H9 (cell line): ENCODE data around the gene IGF2BP3. TPM values are rescaled to one million over a fixed set of nuclear protein-coding genes. Genes with fewer than 3 reads are reported as not detected.
A peak's percentile ranks its signal among the peaks of the same experiment; 100 is the strongest.

Experiments used
- DNase-seq: peaks from one replicate; pipeline ENCODE4 v3.0.0-alpha.2; 2017
- H2AFZ ChIP-seq: one replicate; pipeline ENCODE4 v1.6.1; 2013; ENCODE audit warnings: mild to moderate bottlenecking, low read length, control low read depth, moderate library complexity
- H2AK5ac ChIP-seq: 2 replicates; pipeline ENCODE4 v1.6.1; 2013; ENCODE audit warnings: low read length, control low read depth, mixed read lengths; ENCODE audit not compliant: insufficient read length
- H2BK120ac ChIP-seq: one replicate; pipeline ENCODE4 v1.6.1; 2013; ENCODE audit warnings: low read depth, mild to moderate bottlenecking, low read length, control low read depth, inconsistent platforms; ENCODE audit not compliant: poor library complexity, severe bottlenecking
- H2BK12ac ChIP-seq: 2 replicates; pipeline ENCODE4 v1.6.1; 2013; ENCODE audit warnings: low read length, control low read depth, mixed read lengths, low read depth; ENCODE audit not compliant: insufficient read length
- H2BK15ac ChIP-seq: 2 replicates; pipeline ENCODE4 v1.6.1; 2013; ENCODE audit warnings: low read depth, low read length, control low read depth
- H2BK20ac ChIP-seq: one replicate; pipeline ENCODE4 v1.6.1; 2013; ENCODE audit warnings: low read depth, mild to moderate bottlenecking, low read length, control low read depth, inconsistent platforms; ENCODE audit not compliant: poor library complexity, severe bottlenecking
- H2BK5ac ChIP-seq: 2 replicates; pipeline ENCODE4 v1.6.1; 2013; ENCODE audit warnings: low read length, control low read depth, mixed read lengths; ENCODE audit not compliant: insufficient read length
- H3K14ac ChIP-seq: 2 replicates; pipeline ENCODE4 v1.6.1; 2013; ENCODE audit warnings: low read length, control low read depth; ENCODE audit not compliant: insufficient read depth
- H3K18ac ChIP-seq: 2 replicates; pipeline ENCODE4 v1.6.1; 2013; ENCODE audit warnings: low read depth, mild to moderate bottlenecking, mixed read lengths, low read length, control low read depth; ENCODE audit not compliant: insufficient read length
- H3K23ac ChIP-seq: 2 replicates; pipeline ENCODE4 v1.6.1; 2013; ENCODE audit warnings: low read length, control low read depth, mixed read lengths, low read depth; ENCODE audit not compliant: insufficient read length
- H3K23me2 ChIP-seq: 2 replicates; pipeline ENCODE4 v1.6.1; 2013; ENCODE audit warnings: low read depth, mild to moderate bottlenecking, mixed read lengths, low read length, control low read depth; ENCODE audit not compliant: insufficient read length, poor library complexity, severe bottlenecking
- H3K27ac ChIP-seq: 2 replicates; pipeline ENCODE4 v1.5.1; 2013; ENCODE audit warnings: low read length, control low read depth, mixed read lengths, low read depth; ENCODE audit not compliant: insufficient read length
- H3K27me3 ChIP-seq: 2 replicates; pipeline ENCODE4 v1.6.1; 2013; ENCODE audit warnings: low read length, control low read depth, inconsistent platforms; ENCODE audit not compliant: insufficient read depth
- H3K4ac ChIP-seq: 2 replicates; pipeline ENCODE4 v1.6.1; 2013; ENCODE audit warnings: low read depth, mild to moderate bottlenecking, control low read depth, inconsistent platforms, low read length, moderate library complexity
- H3K4me1 ChIP-seq: 2 replicates; pipeline ENCODE4 v1.6.1; 2013; ENCODE audit warnings: low read length, control low read depth, inconsistent platforms; ENCODE audit not compliant: insufficient read depth
- H3K4me2 ChIP-seq: 2 replicates; pipeline ENCODE4 v1.6.1; 2013; ENCODE audit warnings: low read length, control low read depth, mixed read lengths; ENCODE audit not compliant: insufficient read length, insufficient read depth
- H3K56ac ChIP-seq: 2 replicates; pipeline ENCODE4 v1.6.1; 2013; ENCODE audit warnings: low read depth, mild to moderate bottlenecking, mixed read lengths, low read length, control low read depth; ENCODE audit not compliant: insufficient read length
- H3K79me1 ChIP-seq: 2 replicates; pipeline ENCODE4 v1.6.1; 2013; ENCODE audit warnings: low read depth, mild to moderate bottlenecking, moderate library complexity, low read length, control low read depth, inconsistent platforms; ENCODE audit not compliant: insufficient read depth, poor library complexity, severe bottlenecking
- H3K79me2 ChIP-seq: 2 replicates; pipeline ENCODE4 v1.6.1; 2013; ENCODE audit warnings: low read length, control low read depth, inconsistent platforms; ENCODE audit not compliant: insufficient read depth
- H3K9ac ChIP-seq: 2 replicates; pipeline ENCODE4 v1.6.1; 2013; ENCODE audit warnings: low read length, control low read depth, mixed read lengths; ENCODE audit not compliant: insufficient read length; ENCODE audit errors: extremely low read depth
- H3K9me3 ChIP-seq: one replicate; pipeline ENCODE4 v1.6.1; 2013; ENCODE audit warnings: low read depth, low read length, inconsistent platforms; ENCODE audit not compliant: control insufficient read depth
- H3T11ph ChIP-seq: one replicate; pipeline ENCODE4 v1.6.1; 2013; ENCODE audit warnings: mild to moderate bottlenecking, low read length, control low read depth, inconsistent platforms
- H4K20me1 ChIP-seq: one replicate; pipeline ENCODE4 v1.6.1; 2013; ENCODE audit not compliant: control insufficient read depth, insufficient read length, insufficient read depth
- H4K5ac ChIP-seq: 2 replicates; pipeline ENCODE4 v1.6.1; 2013; ENCODE audit warnings: low read depth, mild to moderate bottlenecking, mixed read lengths, low read length, control low read depth; ENCODE audit not compliant: insufficient read length
- H4K8ac ChIP-seq: replicated peaks from 2 replicates; pipeline ENCODE4 v1.6.1; 2013; ENCODE audit warnings: low read length, control low read depth, mixed read lengths, low read depth; ENCODE audit not compliant: insufficient read length
- H4K91ac ChIP-seq: 2 replicates; pipeline ENCODE4 v1.6.1; 2013; ENCODE audit warnings: low read depth, mild to moderate bottlenecking, moderate library complexity, mixed read lengths, low read length, control low read depth; ENCODE audit not compliant: insufficient read length
- H3K27ac Mint-ChIP-seq, 3 experiments: 2 replicates in 2 of 3; 3 replicates in 1 of 3; pipeline ENCODE4 v1.8.0; 2020 to 2021; ENCODE audit warnings: mixed read lengths in 3 of 3, mild to moderate bottlenecking in 1 of 3, moderate library complexity in 1 of 3
- H3K27me3 Mint-ChIP-seq: 2 replicates; pipeline ENCODE4 v1.8.0; 2021; ENCODE audit warnings: low read depth, mild to moderate bottlenecking, moderate library complexity, mixed read lengths
- H3K36me3 Mint-ChIP-seq, 3 experiments: 2 replicates in 2 of 3; 3 replicates in 1 of 3; pipeline ENCODE4 v1.8.0; 2020 to 2021; ENCODE audit warnings: low read depth in 3 of 3, mixed read lengths in 3 of 3; ENCODE audit not compliant: insufficient read depth in 1 of 3
- H3K4me1 Mint-ChIP-seq, 2 experiments: 2 replicates each; pipeline ENCODE4 v1.8.0; 2020; ENCODE audit warnings: mixed read lengths in 2 of 2
- H3K4me3 Mint-ChIP-seq, 2 experiments: 2 replicates in 1 of 2; 3 replicates in 1 of 2; pipeline ENCODE4 v1.8.0; 2020 to 2021; ENCODE audit warnings: mild to moderate bottlenecking in 2 of 2, mixed read lengths in 2 of 2, moderate library complexity in 1 of 2
- H3K9me3 Mint-ChIP-seq, 2 experiments: 2 replicates in 1 of 2; 3 replicates in 1 of 2; pipeline ENCODE4 v1.8.0; 2020; ENCODE audit warnings: mild to moderate bottlenecking in 2 of 2, mixed read lengths in 2 of 2, moderate library complexity in 1 of 2
- WGBS: extraction: QIAGEN DNeasy Blood & Tissue Kit; methylation state at CpG from one replicate; pipeline ENCODE4 v1.1.7; 2013; ENCODE audit warnings: missing lambda C conversion rate, low lambda C conversion rate, mixed read lengths; ENCODE audit not compliant: insufficient read length; ENCODE audit errors: extremely low coverage; 5-methylcytosine and 5-hydroxymethylcytosine counted together
- total RNA-seq: library from RNA; stranded (reverse); gene quantifications from 2 replicates; pipeline ENCODE4 v1.2.1, GENCODE V29; 2021
- TF ChIP-seq, protein P1 (sequence below): fragments of 200-600 bp; sonication (generic); conservative IDR thresholded peaks from 3 replicates; pipeline ENCODE4 v1.8.0; 2021; ENCODE audit warnings: antibody characterized with exemption, mild to moderate bottlenecking

The IGF2BP3 gene
- total RNA-seq, 1 experiment from 2014 or later, result 197 TPM

DNA sequence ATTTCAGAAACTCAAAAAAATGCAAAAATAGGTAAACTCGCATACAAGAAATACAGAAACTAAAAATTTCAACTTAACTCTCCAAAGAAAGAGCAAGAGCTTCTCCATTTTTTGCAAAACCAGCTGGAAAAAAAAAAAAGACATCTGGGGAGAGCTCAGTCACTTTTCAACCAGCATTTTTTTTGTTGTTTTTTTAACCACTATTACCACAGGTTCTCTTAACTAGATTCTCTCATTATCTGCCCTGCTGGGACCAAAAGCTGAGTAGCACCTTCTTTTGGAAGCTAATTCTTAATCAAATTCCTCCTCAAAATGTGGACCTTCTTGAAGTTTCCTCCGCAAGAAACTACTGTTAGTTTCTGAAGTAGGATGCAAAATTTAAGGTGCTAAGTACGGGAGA, 14.2 kb downstream of the IGF2BP3 start:
- Histone ChIP-seq H3K4ac (no peak overlapping the region), H2AFZ (no peak overlapping the region), H3K56ac (no peak overlapping the region), H3K79me2 (peaks cover 71% of the 10 kb centered on the region), H3K18ac (no peak overlapping the region), H3K4me1 (peaks cover 3% of the 10 kb centered on the region; the same call in 1 of the 2 replicates), H4K8ac (no peak overlapping the region), H4K5ac (no peak overlapping the region), H2BK5ac (no peak overlapping the region), H3K9ac (no peak overlapping the region), H2BK12ac (no peak overlapping the region), H2BK20ac (no peak overlapping the region), H3K23me2 (no peaks in the 10 kb centered on the region), H4K20me1 (no peaks in the 10 kb centered on the region), H3K79me1 (no peaks in the 10 kb centered on the region), H3K27ac (no peak overlapping the region), H4K91ac (no peak overlapping the region), H2BK120ac (no peak overlapping the region), H3K23ac (no peak overlapping the region), H3K9me3 (no peaks in the 10 kb centered on the region), H2AK5ac (no peak overlapping the region), H3T11ph (no peak overlapping the region), H2BK15ac (no peak overlapping the region), H3K14ac (no peak overlapping the region), H3K4me2 (no peak overlapping the region), H3K27me3 (no peaks in the 10 kb centered on the region)
- Mint-ChIP-seq H3K27ac (peak overlapping the region in 2 of 3 experiments; percentile 74 to 82; a peak in 4 of 7 replicates), H3K4me3 (no peak overlapping the region), H3K36me3 (peaks cover 25 to 65% (median 46%) of the 10 kb centered on the region in 3 experiments), H3K4me1 (peaks cover 55 to 65% of the 10 kb centered on the region in 2 experiments), H3K9me3 (no peaks in the 10 kb centered on the region), H3K27me3 (no peaks in the 10 kb centered on the region)
- no CpG with 5 or more reads among the region's 3 CpGs for WGBS
- DNase-seq, result no peak
- TF ChIP-seq, protein P1, sequence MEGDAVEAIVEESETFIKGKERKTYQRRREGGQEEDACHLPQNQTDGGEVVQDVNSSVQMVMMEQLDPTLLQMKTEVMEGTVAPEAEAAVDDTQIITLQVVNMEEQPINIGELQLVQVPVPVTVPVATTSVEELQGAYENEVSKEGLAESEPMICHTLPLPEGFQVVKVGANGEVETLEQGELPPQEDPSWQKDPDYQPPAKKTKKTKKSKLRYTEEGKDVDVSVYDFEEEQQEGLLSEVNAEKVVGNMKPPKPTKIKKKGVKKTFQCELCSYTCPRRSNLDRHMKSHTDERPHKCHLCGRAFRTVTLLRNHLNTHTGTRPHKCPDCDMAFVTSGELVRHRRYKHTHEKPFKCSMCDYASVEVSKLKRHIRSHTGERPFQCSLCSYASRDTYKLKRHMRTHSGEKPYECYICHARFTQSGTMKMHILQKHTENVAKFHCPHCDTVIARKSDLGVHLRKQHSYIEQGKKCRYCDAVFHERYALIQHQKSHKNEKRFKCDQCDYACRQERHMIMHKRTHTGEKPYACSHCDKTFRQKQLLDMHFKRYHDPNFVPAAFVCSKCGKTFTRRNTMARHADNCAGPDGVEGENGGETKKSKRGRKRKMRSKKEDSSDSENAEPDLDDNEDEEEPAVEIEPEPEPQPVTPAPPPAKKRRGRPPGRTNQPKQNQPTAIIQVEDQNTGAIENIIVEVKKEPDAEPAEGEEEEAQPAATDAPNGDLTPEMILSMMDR, result no peak
